T-cell (primary cell): ENCODE data around the gene MED27. TPM values are rescaled to one million over a fixed set of nuclear protein-coding genes. Genes with fewer than 3 reads are reported as not detected.

Source experiments
- ATAC-seq, 4 experiments: fragments of 200-7000 bp in 3 of 4; fragments of 150-1000 bp in 1 of 4; cut with Tn5 transposase; replicated peaks in 1 of 4; 1 replicate in 3 of 4; 2 replicates in 1 of 4; pipeline ENCODE4 v1.10.0; 2021; ENCODE audit warnings: moderate library complexity in 3 of 4, mild to moderate bottlenecking in 2 of 4, moderate number of reproducible peaks in 1 of 4
- CTCF ChIA-PET, 2 donors: fragments of 300-600 bp; sonication (Branson Sonifier 250); formaldehyde crosslinking; loops; one replicate each; lab custom pipeline; 2022; ENCODE audit warnings: antibody characterized with exemption in 2 of 2; lab: Charles Lee
- POLR2A ChIA-PET, 2 donors: fragments of 300-600 bp; sonication (Branson Sonifier 250); formaldehyde crosslinking; loops; one replicate each; lab custom pipeline; 2022; ENCODE audit warnings: antibody characterized with exemption in 2 of 2; lab: Charles Lee
- DNase-seq, 35 experiments: peaks; one replicate each; pipeline versions ENCODE4 v3.0.0 to v3.0.0-alpha.2; 2013 to 2023
- H3K27ac ChIP-seq: one replicate; pipeline ENCODE4 v1.5.1; 2013; ENCODE audit warnings: low read length
- H3K27me3 ChIP-seq, 2 experiments: replicated peaks in 1 of 2; 1 replicate in 1 of 2; 2 replicates in 1 of 2; pipeline versions ENCODE4 v1.6.1 to v1.7.0; 2013; ENCODE audit warnings: low read length in 1 of 2, mixed read lengths in 1 of 2; ENCODE audit not compliant: control insufficient read depth in 2 of 2, insufficient read depth in 2 of 2; ENCODE audit errors: extremely low read depth in 1 of 2
- H3K36me3 ChIP-seq, 2 donors: 1 replicate in 1 of 2; 2 replicates in 1 of 2; pipeline versions ENCODE4 v1.6.1 to v1.7.0; 2013; ENCODE audit warnings: low read length in 1 of 2; ENCODE audit not compliant: control insufficient read depth in 2 of 2, insufficient read depth in 1 of 2; ENCODE audit errors: extremely low read depth in 1 of 2
- H3K4me1 ChIP-seq, 2 experiments: 1 replicate in 1 of 2; 2 replicates in 1 of 2; pipeline versions ENCODE4 v1.6.1 to v1.7.0; 2013; ENCODE audit warnings: low read length in 2 of 2, mixed read lengths in 1 of 2; ENCODE audit not compliant: insufficient read depth in 2 of 2, control insufficient read depth in 1 of 2; ENCODE audit errors: extremely low read depth in 1 of 2
- H3K4me3 ChIP-seq, 2 donors: 1 replicate in 1 of 2; 2 replicates in 1 of 2; pipeline versions ENCODE4 v1.5.1 to v1.7.0; 2013; ENCODE audit warnings: mild to moderate bottlenecking in 2 of 2, low read length in 1 of 2, moderate library complexity in 1 of 2; ENCODE audit not compliant: control insufficient read depth in 1 of 2; ENCODE audit errors: extremely low read depth in 1 of 2
- H3K9me3 ChIP-seq: 2 replicates; pipeline ENCODE4 v1.7.0; 2013
- H3K27ac Mint-ChIP-seq, 2 donors: one replicate each; pipeline ENCODE4 v1.8.0; 2020 to 2021; ENCODE audit warnings: mild to moderate bottlenecking in 2 of 2, mixed read lengths in 2 of 2
- H3K27me3 Mint-ChIP-seq, 2 donors: one replicate each; pipeline ENCODE4 v1.8.0; 2021 to 2022; ENCODE audit warnings: mixed read lengths in 2 of 2
- H3K36me3 Mint-ChIP-seq: one replicate; pipeline ENCODE4 v1.8.0; 2021; ENCODE audit warnings: mixed read lengths
- H3K4me1 Mint-ChIP-seq, 3 donors: one replicate each; pipeline ENCODE4 v1.8.0; 2020 to 2022; ENCODE audit warnings: mixed read lengths in 3 of 3, mild to moderate bottlenecking in 1 of 3
- H3K4me3 Mint-ChIP-seq, 3 donors: one replicate each; pipeline ENCODE4 v1.8.0; 2020 to 2022; ENCODE audit warnings: mild to moderate bottlenecking in 3 of 3, mixed read lengths in 3 of 3, moderate library complexity in 3 of 3
- H3K9me3 Mint-ChIP-seq, 3 donors: one replicate each; pipeline ENCODE4 v1.8.0; 2020 to 2022; ENCODE audit warnings: mixed read lengths in 3 of 3
- WGBS: methylation state at CpG from one replicate; pipeline ENCODE4 v1.1.5; 2013; ENCODE audit warnings: missing lambda C conversion rate; ENCODE audit not compliant: insufficient coverage; 5-methylcytosine and 5-hydroxymethylcytosine counted together
- total RNA-seq, 35 experiments: library from RNA in 6 of 35; stranded (reverse) in 6 of 35; fragments of 120-200 nt in 1 of 35; gene quantifications; one replicate each; pipeline versions ENCODE4 v1.2.1 to v1.2.4 and lab custom pipeline; 2013 to 2026

Gene MED27
- total RNA-seq, 5 donors from 2014 or later (not counting 1 experiment from before 2014, with no cell fraction given), result 15.0 to 26.7 (median 17.6) TPM

DNA sequence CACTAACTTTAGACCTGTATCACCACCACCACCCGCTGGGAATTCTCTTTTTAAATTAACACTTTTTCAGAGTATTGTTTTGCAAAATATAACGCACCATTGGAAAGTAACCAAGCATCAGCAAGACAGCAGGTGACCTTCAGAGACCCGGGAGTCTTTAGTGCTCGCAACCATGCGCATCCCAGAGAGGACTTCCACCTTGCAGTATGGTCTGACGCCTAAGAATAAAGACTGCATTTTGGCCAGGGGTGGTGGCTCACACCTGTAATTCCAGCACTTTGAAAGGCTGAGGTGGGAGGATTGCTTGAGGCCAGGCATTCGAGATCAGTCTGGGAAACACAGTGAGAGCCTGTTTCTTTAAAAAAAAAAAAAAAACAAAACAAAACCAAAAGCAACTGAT lies 113.8 kb downstream of the MED27 start:
- 98% methylated on average over 5 of the region's 7 CpGs for WGBS
- Histone ChIP-seq H3K36me3 (no peaks in the 10 kb centered on the region), H3K9me3 (no peaks in the 10 kb centered on the region), H3K27me3 (no peaks in the 10 kb centered on the region), H3K27ac (no peak overlapping the region), H3K4me3 (no peak overlapping the region), H3K4me1 (no peaks in the 10 kb centered on the region)
- H3K36me3 Mint-ChIP-seq, result peaks cover 16% of the 10 kb centered on the region
- H3K27me3 Mint-ChIP-seq, result no peaks in the 10 kb centered on the region
- ATAC-seq (no peak), DNase-seq (no peak)
- no peak overlapping the region for H3K27ac Mint-ChIP-seq
- peaks cover 0 to 4% (median 3%) of the 10 kb centered on the region in 3 donors for H3K4me1 Mint-ChIP-seq
- H3K9me3 Mint-ChIP-seq, result no peaks in the 10 kb centered on the region
- ChIA-PET POLR2A (no interaction called here), CTCF (no interaction called here)
- H3K4me3 Mint-ChIP-seq, result no peak overlapping the region

GRCh38 chr9:131965103-131965502 lies 114.6 kb downstream of the MED27 start:
- peaks cover 21% of the 10 kb centered on the region for H3K36me3 Mint-ChIP-seq
- no peaks in the 10 kb centered on the region for H3K4me1 ChIP-seq
- WGBS, result 100% methylated on average over 3 of the region's 4 CpGs
- H3K27me3 Mint-ChIP-seq, result no peaks in the 10 kb centered on the region
- DNase-seq (no peak), ATAC-seq (no peak)
- H3K9me3 Mint-ChIP-seq, result no peaks in the 10 kb centered on the region
- H3K4me3 Mint-ChIP-seq, result no peak overlapping the region
- no peaks in the 10 kb centered on the region for H3K36me3 ChIP-seq
- H3K9me3 ChIP-seq, result no peaks in the 10 kb centered on the region
- H3K27ac ChIP-seq, result no peak overlapping the region
- H3K27ac Mint-ChIP-seq, result no peak overlapping the region
- POLR2A ChIA-PET, result no interaction called here
- no peak overlapping the region for H3K4me3 ChIP-seq
- CTCF ChIA-PET, result no interaction called here
- H3K4me1 Mint-ChIP-seq, result peaks cover 0 to 4% (median 3%) of the 10 kb centered on the region in 3 donors
- H3K27me3 ChIP-seq, result no peaks in the 10 kb centered on the region

DNA sequence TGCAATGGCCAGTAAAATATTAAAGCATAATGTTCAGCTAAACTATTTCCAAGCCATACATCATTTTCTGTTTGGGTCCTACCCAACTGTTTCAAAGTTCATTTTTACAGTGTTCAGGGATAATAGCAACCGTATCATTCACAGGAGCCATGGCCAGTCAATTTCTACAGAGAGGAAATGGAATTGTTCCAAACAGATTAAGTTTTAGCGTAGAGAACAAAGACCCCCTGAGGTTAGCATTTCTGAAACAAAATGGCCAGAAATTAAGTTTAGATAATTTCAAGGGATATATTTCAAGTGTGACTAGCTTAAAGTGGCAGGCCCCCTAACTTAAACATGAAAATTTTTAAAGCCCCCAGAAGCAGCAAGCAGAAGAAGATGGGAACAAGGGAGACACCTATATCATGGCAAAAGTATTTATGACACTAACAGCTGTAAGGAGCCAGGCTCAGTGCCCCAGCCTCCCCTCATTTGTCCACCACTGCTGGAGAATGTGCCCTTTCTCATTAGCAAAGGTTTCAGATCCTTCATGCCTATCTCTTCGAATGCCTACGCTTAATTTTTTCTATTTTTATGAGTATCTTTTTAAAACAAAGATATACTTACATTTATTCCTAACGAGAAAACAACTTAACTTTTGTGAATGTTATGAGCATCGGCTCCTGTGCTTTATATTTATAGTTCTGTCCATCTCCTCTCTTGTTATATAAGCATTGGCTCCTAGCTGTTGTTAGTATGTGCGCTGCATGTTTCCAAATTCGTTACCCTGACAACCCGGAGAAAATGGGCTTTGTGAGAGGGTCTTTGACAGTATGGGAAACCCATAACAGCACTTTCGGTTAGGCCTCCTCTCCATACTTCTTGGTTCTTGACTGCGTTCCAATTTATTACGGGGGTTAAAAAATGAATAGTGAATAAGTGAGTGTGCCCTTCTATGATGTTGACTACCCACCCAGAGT lies 116.3 kb downstream of the MED27 start:
- DNase-seq (no peak), ATAC-seq (no peak)
- ChIA-PET CTCF (no interaction called here), POLR2A (no interaction called here)
- no peak overlapping the region for H3K4me3 Mint-ChIP-seq
- no peaks in the 10 kb centered on the region for H3K9me3 ChIP-seq
- H3K27me3 Mint-ChIP-seq, result no peaks in the 10 kb centered on the region
- H3K36me3 ChIP-seq, result peaks cover 0 to 3% of the 10 kb centered on the region in 2 donors
- H3K27ac Mint-ChIP-seq, result no peak overlapping the region
- peaks cover 0 to 4% (median 3%) of the 10 kb centered on the region in 3 donors for H3K4me1 Mint-ChIP-seq
- no peaks in the 10 kb centered on the region for H3K4me1 ChIP-seq
- no peak overlapping the region for H3K27ac ChIP-seq
- WGBS, result no CpG with 5 or more reads among the region's 12 CpGs
- peaks cover 27% of the 10 kb centered on the region for H3K36me3 Mint-ChIP-seq
- H3K4me3 ChIP-seq, result no peak overlapping the region
- no peaks in the 10 kb centered on the region for H3K9me3 Mint-ChIP-seq
- H3K27me3 ChIP-seq, result no peaks in the 10 kb centered on the region

- Mint-ChIP-seq H3K4me1 (peaks cover 0 to 1% (median under 1%) of the 10 kb centered on the region in 3 donors), H3K27me3 (no peaks in the 10 kb centered on the region), H3K9me3 (no peaks in the 10 kb centered on the region), H3K36me3 (peaks cover 31% of the 10 kb centered on the region), H3K4me3 (no peak overlapping the region), H3K27ac (no peak overlapping the region)
- Histone ChIP-seq H3K36me3 (peaks cover 0 to 3% of the 10 kb centered on the region in 2 donors), H3K27me3 (no peaks in the 10 kb centered on the region), H3K27ac (no peak overlapping the region), H3K4me3 (no peak overlapping the region), H3K9me3 (no peaks in the 10 kb centered on the region), H3K4me1 (no peaks in the 10 kb centered on the region)
- WGBS, result 100% methylated on average over 1 of the region's 6 CpGs
- CTCF ChIA-PET, result no interaction called here
- ATAC-seq, result no peak
- no peak for DNase-seq
- POLR2A ChIA-PET, result no interaction called here
Measured at GRCh38 chr9:131961496-131961880, 118.2 kb downstream of the MED27 start.

GRCh38 chr9:131960851-131961495 lies 118.7 kb downstream of the MED27 start:
- H3K36me3 Mint-ChIP-seq, result peaks cover 33% of the 10 kb centered on the region
- POLR2A ChIA-PET, result no interaction called here
- no peaks in the 10 kb centered on the region for H3K4me1 Mint-ChIP-seq

DNA sequence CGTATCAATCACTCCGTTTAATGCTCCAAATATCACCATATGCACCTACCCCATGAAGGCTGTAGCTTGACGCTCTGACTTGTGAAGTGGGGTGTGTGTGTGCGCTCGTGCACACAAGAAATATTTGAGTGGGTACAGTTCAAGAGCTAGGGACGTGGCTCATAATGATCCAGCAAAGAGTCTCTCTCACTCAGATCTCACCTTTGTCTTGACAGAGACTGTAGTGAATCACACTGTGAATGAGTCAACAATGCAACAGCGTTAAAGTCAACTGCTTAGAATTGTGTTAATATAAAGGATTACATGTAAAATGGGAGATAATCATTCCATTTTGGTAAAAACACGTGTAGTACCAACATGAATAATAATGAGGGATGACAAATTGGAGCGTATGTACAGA lies 119.4 kb downstream of the MED27 start:
- Histone ChIP-seq H3K27ac (no peak overlapping the region), H3K36me3 (peaks cover 0 to 5% of the 10 kb centered on the region in 2 donors), H3K4me1 (no peaks in the 10 kb centered on the region), H3K27me3 (no peaks in the 10 kb centered on the region), H3K4me3 (no peak overlapping the region), H3K9me3 (no peaks in the 10 kb centered on the region)
- no CpG with 5 or more reads among the region's 9 CpGs for WGBS
- Mint-ChIP-seq H3K4me1 (no peaks in the 10 kb centered on the region), H3K27me3 (no peaks in the 10 kb centered on the region), H3K9me3 (no peaks in the 10 kb centered on the region), H3K36me3 (peaks cover 34% of the 10 kb centered on the region), H3K4me3 (no peak overlapping the region), H3K27ac (no peak overlapping the region)
- POLR2A ChIA-PET, result no interaction called here
- DNase-seq (no peak), ATAC-seq (no peak)
- CTCF ChIA-PET, result no interaction called here

More at GRCh38 chr9:131960851-131961495, 118.7 kb downstream of the MED27 start:
- Histone ChIP-seq H3K27me3 (no peaks in the 10 kb centered on the region), H3K36me3 (peaks cover 0 to 3% of the 10 kb centered on the region in 2 donors), H3K27ac (no peak overlapping the region), H3K4me3 (no peak overlapping the region), H3K4me1 (no peaks in the 10 kb centered on the region), H3K9me3 (no peaks in the 10 kb centered on the region)
- H3K27me3 Mint-ChIP-seq, result no peaks in the 10 kb centered on the region
- ATAC-seq (no peak), DNase-seq (no peak)
- no peaks in the 10 kb centered on the region for H3K9me3 Mint-ChIP-seq
- 91% methylated on average over 7 of the region's 12 CpGs for WGBS
- no peak overlapping the region for H3K4me3 Mint-ChIP-seq
- CTCF ChIA-PET, result no interaction called here
- H3K27ac Mint-ChIP-seq, result no peak overlapping the region
